GM23248 (cell line): Measurements from ENCODE around the gene WIF1.

Source experiments
- EZH2 ChIP-seq: fragments of 200-600 bp; sonication (generic); IDR thresholded peaks from 2 replicates; pipeline ENCODE4 v1.6.1; 2018; ENCODE audit warnings: antibody characterized with exemption, mild to moderate bottlenecking; ENCODE audit not compliant: insufficient read depth, poor library complexity, severe bottlenecking
- EZH2phosphoT487 ChIP-seq: fragments of 200-600 bp; sonication (generic); IDR thresholded peaks from 2 replicates; pipeline ENCODE4 v1.6.1; 2018; ENCODE audit warnings: antibody characterized with exemption, moderate library complexity, mild to moderate bottlenecking, low read depth; ENCODE audit not compliant: insufficient read depth

- TF ChIP-seq EZH2 (no peak), EZH2phosphoT487 (no peak)
Observed at GRCh38 chr12:65019696-65020234, 101.3 kb downstream of the WIF1 start.
